ENCODE measurements around the gene COL27A1.

The COL27A1 gene

DNA sequence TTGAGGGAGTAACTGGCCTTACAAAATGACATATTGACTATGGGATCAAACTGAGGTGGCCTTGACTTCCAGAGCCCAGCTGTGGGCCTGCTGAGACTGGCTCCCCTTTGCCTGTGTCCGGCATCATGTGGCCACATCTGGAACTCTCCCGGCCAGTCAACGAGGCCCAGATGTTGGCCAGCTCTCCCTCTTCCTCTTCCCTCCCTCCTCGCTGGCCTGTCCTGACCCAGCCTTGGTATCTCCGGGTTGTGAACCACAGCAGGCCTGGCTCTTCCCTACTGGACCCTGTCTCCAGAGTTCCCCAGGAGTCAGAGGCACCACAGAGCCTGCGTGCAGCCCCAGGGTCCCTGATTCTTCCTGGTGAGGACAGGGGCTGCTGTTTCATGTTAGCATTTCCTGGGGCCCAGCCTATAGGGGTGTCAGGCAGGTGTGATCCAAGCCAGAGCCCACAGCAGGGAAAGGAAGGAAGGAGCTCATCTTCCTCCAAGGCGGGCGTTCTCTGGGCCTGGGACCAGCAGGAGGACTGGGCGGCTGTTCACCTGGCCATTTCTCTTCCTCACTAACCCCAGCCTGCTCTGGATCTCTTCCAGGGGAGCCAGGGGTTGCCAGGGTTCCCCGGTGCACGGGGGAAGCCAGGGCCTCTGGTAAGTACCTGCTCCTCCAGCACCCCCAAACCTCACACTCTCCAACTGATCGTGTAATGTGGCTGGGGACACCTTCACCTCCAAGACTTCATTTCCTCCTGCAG is 81.2 kb downstream of the COL27A1 start:
- TF ChIP-seq GABPA (IDR thresholded peaks at IDR 0.05; ENCODE audit: low read depth) (no peak), CTCF (IDR thresholded peaks at IDR 0.05; ENCODE audit: insufficient read depth, low read length) (no peak), POLR2AphosphoS5 (IDR thresholded peaks at IDR 0.05; ENCODE audit: low read depth) (no peak), SPI1 (IDR thresholded peaks at IDR 0.05; ENCODE audit: borderline replicate concordance, low read depth) (no peak)
- TF ChIP-seq, protein P1, sequence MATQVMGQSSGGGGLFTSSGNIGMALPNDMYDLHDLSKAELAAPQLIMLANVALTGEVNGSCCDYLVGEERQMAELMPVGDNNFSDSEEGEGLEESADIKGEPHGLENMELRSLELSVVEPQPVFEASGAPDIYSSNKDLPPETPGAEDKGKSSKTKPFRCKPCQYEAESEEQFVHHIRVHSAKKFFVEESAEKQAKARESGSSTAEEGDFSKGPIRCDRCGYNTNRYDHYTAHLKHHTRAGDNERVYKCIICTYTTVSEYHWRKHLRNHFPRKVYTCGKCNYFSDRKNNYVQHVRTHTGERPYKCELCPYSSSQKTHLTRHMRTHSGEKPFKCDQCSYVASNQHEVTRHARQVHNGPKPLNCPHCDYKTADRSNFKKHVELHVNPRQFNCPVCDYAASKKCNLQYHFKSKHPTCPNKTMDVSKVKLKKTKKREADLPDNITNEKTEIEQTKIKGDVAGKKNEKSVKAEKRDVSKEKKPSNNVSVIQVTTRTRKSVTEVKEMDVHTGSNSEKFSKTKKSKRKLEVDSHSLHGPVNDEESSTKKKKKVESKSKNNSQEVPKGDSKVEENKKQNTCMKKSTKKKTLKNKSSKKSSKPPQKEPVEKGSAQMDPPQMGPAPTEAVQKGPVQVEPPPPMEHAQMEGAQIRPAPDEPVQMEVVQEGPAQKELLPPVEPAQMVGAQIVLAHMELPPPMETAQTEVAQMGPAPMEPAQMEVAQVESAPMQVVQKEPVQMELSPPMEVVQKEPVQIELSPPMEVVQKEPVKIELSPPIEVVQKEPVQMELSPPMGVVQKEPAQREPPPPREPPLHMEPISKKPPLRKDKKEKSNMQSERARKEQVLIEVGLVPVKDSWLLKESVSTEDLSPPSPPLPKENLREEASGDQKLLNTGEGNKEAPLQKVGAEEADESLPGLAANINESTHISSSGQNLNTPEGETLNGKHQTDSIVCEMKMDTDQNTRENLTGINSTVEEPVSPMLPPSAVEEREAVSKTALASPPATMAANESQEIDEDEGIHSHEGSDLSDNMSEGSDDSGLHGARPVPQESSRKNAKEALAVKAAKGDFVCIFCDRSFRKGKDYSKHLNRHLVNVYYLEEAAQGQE (IDR thresholded peaks at IDR 0.05; ENCODE audit: insufficient replicate concordance, low read depth): no peak
- Histone ChIP-seq H3K4me3 (replicated peaks; ENCODE audit: insufficient read depth, low read length) (no peak overlapping the region), H3K27ac (replicated peaks) (no peak overlapping the region), H3K27me3 (ENCODE audit: insufficient read depth, poor library complexity, severe bottlenecking) (peaks cover 4% of the 10 kb centered on the region)
- DNase-seq (ENCODE audit: low read depth in 1 of 2, low spot score in 1 of 2): no peak

GRCh38 chr9:114237247-114237646 is 81.9 kb downstream of the COL27A1 start:
- Histone ChIP-seq H3K4me3 (replicated peaks; ENCODE audit: insufficient read depth, low read length) (no peak overlapping the region), H3K27me3 (ENCODE audit: insufficient read depth, poor library complexity, severe bottlenecking) (peaks cover 4% of the 10 kb centered on the region), H3K27ac (replicated peaks) (no peak overlapping the region)
- no peak for DNase-seq (ENCODE audit: low read depth in 1 of 2, low spot score in 1 of 2)
- TF ChIP-seq, protein P1 (IDR thresholded peaks at IDR 0.05; ENCODE audit: insufficient replicate concordance, low read depth): no peak
- no peak for TF ChIP-seq POLR2AphosphoS5 (IDR thresholded peaks at IDR 0.05; ENCODE audit: low read depth)
- TF ChIP-seq CTCF (IDR thresholded peaks at IDR 0.05; ENCODE audit: insufficient read depth, low read length): no peak
- no peak for TF ChIP-seq GABPA (IDR thresholded peaks at IDR 0.05; ENCODE audit: low read depth)
- TF ChIP-seq SPI1 (IDR thresholded peaks at IDR 0.05; ENCODE audit: borderline replicate concordance, low read depth): no peak

- TF ChIP-seq POLR2AphosphoS5 (IDR thresholded peaks at IDR 0.05; ENCODE audit: low read depth): no peak
- no peak for DNase-seq (ENCODE audit: low read depth in 1 of 2, low spot score in 1 of 2)
- no peak overlapping the region for H3K27ac ChIP-seq (replicated peaks)
- H3K27me3 ChIP-seq (ENCODE audit: insufficient read depth, poor library complexity, severe bottlenecking): peaks cover 4% of the 10 kb centered on the region
- H3K4me3 ChIP-seq (replicated peaks; ENCODE audit: insufficient read depth, low read length): no peak overlapping the region
Measured at GRCh38 chr9:114237781-114238180, 82.4 kb downstream of the COL27A1 start.

- TF ChIP-seq, protein P1 (IDR thresholded peaks at IDR 0.05; ENCODE audit: insufficient replicate concordance, low read depth): no peak
- TF ChIP-seq SPI1 (IDR thresholded peaks at IDR 0.05; ENCODE audit: borderline replicate concordance, low read depth) (no peak), GABPA (IDR thresholded peaks at IDR 0.05; ENCODE audit: low read depth) (no peak), CTCF (IDR thresholded peaks at IDR 0.05; ENCODE audit: insufficient read depth, low read length) (no peak), POLR2AphosphoS5 (IDR thresholded peaks at IDR 0.05; ENCODE audit: low read depth) (no peak)
- no peak for DNase-seq (ENCODE audit: low read depth in 1 of 2, low spot score in 1 of 2)
- Histone ChIP-seq H3K4me3 (replicated peaks; ENCODE audit: insufficient read depth, low read length) (no peak overlapping the region), H3K27ac (replicated peaks) (no peak overlapping the region), H3K27me3 (ENCODE audit: insufficient read depth, poor library complexity, severe bottlenecking) (peaks cover 4% of the 10 kb centered on the region)
Measured at GRCh38 chr9:114238472-114238871, 83.1 kb downstream of the COL27A1 start.
